HEK293 (cell line): Measurements from ENCODE around the gene SLC19A1.
A peak's percentile ranks its signal among the peaks of the same experiment; 100 is the strongest.

Experiments used
- CTCF ChIA-PET: fragments of 350-600 bp; formaldehyde crosslinking; extraction: SDS; loops from one replicate; lab custom pipeline; 2021; ENCODE audit warnings: antibody characterized with exemption; lab: Yijun Ruan, JAX
- POLR2A ChIA-PET: fragments of 300-600 bp; formaldehyde crosslinking; extraction: SDS; loops from one replicate; lab custom pipeline; 2020; ENCODE audit warnings: antibody characterized with exemption, inconsistent platforms; lab: Yijun Ruan, JAX
- H3K27ac ChIP-seq: fragments of 200-500 bp; sonication (Bioruptor generic); 2 replicates; pipeline ENCODE4 v1.5.1; 2014; ENCODE audit warnings: low read depth, low read length, control low read depth, inconsistent platforms; ENCODE audit errors: extremely low read depth
- H3K36me3 ChIP-seq, 2 experiments: fragments of 200-500 bp in 1 of 2; sonication (Bioruptor generic) in 1 of 2; 1 replicate in 1 of 2; 2 replicates in 1 of 2; pipeline ENCODE4 v1.5.1; 2014 to 2017; ENCODE audit warnings: inconsistent platforms in 2 of 2, low read length in 2 of 2; ENCODE audit not compliant: control insufficient read depth in 2 of 2, insufficient read depth in 1 of 2
- H3K4me1 ChIP-seq: fragments of 200-500 bp; sonication (Bioruptor generic); 2 replicates; pipeline ENCODE4 v1.5.1; 2014; ENCODE audit warnings: mild to moderate bottlenecking, low read length, inconsistent platforms; ENCODE audit not compliant: control insufficient read depth, insufficient read depth
- H3K4me3 ChIP-seq: 2 replicates; pipeline ENCODE4 v1.5.1; 2011; ENCODE audit warnings: low read depth, mild to moderate bottlenecking, control low read depth, low read length, moderate library complexity
- H3K9me3 ChIP-seq: fragments of 200-500 bp; sonication (Bioruptor generic); 2 replicates; pipeline ENCODE4 v1.5.1; 2014; ENCODE audit warnings: low read depth, low read length, inconsistent platforms; ENCODE audit not compliant: control insufficient read depth, insufficient read depth
- GLIS1 ChIP-seq: fragments of 450-650 bp; formaldehyde crosslinking; IDR thresholded peaks from 2 replicates; pipeline ENCODE4 v1.5.1; 2016; ENCODE audit warnings: missing biosample characterization, missing genetic modification characterization
- GLIS2 ChIP-seq: fragments of 450-650 bp; formaldehyde crosslinking; IDR thresholded peaks from 2 replicates; pipeline ENCODE4 v1.5.1; 2016; ENCODE audit warnings: missing biosample characterization, missing genetic modification characterization
- PRDM2 ChIP-seq: fragments of 450-650 bp; formaldehyde crosslinking; IDR thresholded peaks from 2 replicates; pipeline ENCODE4 v1.5.1; 2016; ENCODE audit warnings: missing biosample characterization, missing genetic modification characterization, borderline replicate concordance
- SP3 ChIP-seq: fragments of 450-650 bp; formaldehyde crosslinking; IDR thresholded peaks from 2 replicates; pipeline ENCODE4 v1.5.1; 2016; ENCODE audit warnings: missing biosample characterization, missing genetic modification characterization
- ZFP3 ChIP-seq: fragments of 450-650 bp; formaldehyde crosslinking; IDR thresholded peaks from 2 replicates; pipeline ENCODE4 v1.5.1; 2016; ENCODE audit warnings: low read depth, missing biosample characterization, missing genetic modification characterization
- ZIC2 ChIP-seq: fragments of 450-650 bp; formaldehyde crosslinking; IDR thresholded peaks from 2 replicates; pipeline ENCODE4 v1.5.1; 2016; ENCODE audit warnings: missing biosample characterization, missing genetic modification characterization
- ZNF560 ChIP-seq: fragments of 450-650 bp; formaldehyde crosslinking; IDR thresholded peaks from 2 replicates; pipeline ENCODE4 v1.5.1; 2017; ENCODE audit warnings: missing biosample characterization, missing genetic modification characterization, borderline replicate concordance
- ZNF792 ChIP-seq: fragments of 450-650 bp; formaldehyde crosslinking; IDR thresholded peaks from 2 replicates; pipeline ENCODE4 v1.5.1; 2016; ENCODE audit warnings: missing biosample characterization, missing genetic modification characterization
- TF ChIP-seq, protein P1 (sequence below): fragments of 450-650 bp; formaldehyde crosslinking; IDR thresholded peaks from 2 replicates; pipeline ENCODE4 v1.5.1; 2016; ENCODE audit warnings: missing biosample characterization, missing genetic modification characterization
- TF ChIP-seq, protein P2 (sequence below): fragments of 450-650 bp; formaldehyde crosslinking; IDR thresholded peaks from 2 replicates; pipeline ENCODE4 v1.5.1; 2016; ENCODE audit warnings: missing biosample characterization, missing genetic modification characterization

Gene SLC19A1

GRCh38 chr21:45576838-45577737, 34.8 kb upstream of the SLC19A1 start:
- Histone ChIP-seq H3K27ac (no peak overlapping the region), H3K9me3 (no peaks in the 10 kb centered on the region), H3K4me3 (no peak overlapping the region), H3K36me3 (no peaks in the 10 kb centered on the region), H3K4me1 (no peaks in the 10 kb centered on the region)
- POLR2A ChIA-PET: interaction anchor here (1.2 kb wide), 1 partner anchor 21 kb away, joined by 3 read pairs; no protein-coding TSS in a partner anchor
- CTCF ChIA-PET: no interaction called here
- TF ChIP-seq GLIS2: no peak
- TF ChIP-seq, protein P1, sequence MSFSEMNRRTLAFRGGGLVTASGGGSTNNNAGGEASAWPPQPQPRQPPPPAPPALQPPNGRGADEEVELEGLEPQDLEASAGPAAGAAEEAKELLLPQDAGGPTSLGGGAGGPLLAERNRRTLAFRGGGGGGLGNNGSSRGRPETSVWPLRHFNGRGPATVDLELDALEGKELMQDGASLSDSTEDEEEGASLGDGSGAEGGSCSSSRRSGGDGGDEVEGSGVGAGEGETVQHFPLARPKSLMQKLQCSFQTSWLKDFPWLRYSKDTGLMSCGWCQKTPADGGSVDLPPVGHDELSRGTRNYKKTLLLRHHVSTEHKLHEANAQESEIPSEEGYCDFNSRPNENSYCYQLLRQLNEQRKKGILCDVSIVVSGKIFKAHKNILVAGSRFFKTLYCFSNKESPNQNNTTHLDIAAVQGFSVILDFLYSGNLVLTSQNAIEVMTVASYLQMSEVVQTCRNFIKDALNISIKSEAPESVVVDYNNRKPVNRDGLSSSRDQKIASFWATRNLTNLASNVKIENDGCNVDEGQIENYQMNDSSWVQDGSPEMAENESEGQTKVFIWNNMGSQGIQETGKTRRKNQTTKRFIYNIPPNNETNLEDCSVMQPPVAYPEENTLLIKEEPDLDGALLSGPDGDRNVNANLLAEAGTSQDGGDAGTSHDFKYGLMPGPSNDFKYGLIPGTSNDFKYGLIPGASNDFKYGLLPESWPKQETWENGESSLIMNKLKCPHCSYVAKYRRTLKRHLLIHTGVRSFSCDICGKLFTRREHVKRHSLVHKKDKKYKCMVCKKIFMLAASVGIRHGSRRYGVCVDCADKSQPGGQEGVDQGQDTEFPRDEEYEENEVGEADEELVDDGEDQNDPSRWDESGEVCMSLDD (tag by site-specific recombination): no peak

DNA sequence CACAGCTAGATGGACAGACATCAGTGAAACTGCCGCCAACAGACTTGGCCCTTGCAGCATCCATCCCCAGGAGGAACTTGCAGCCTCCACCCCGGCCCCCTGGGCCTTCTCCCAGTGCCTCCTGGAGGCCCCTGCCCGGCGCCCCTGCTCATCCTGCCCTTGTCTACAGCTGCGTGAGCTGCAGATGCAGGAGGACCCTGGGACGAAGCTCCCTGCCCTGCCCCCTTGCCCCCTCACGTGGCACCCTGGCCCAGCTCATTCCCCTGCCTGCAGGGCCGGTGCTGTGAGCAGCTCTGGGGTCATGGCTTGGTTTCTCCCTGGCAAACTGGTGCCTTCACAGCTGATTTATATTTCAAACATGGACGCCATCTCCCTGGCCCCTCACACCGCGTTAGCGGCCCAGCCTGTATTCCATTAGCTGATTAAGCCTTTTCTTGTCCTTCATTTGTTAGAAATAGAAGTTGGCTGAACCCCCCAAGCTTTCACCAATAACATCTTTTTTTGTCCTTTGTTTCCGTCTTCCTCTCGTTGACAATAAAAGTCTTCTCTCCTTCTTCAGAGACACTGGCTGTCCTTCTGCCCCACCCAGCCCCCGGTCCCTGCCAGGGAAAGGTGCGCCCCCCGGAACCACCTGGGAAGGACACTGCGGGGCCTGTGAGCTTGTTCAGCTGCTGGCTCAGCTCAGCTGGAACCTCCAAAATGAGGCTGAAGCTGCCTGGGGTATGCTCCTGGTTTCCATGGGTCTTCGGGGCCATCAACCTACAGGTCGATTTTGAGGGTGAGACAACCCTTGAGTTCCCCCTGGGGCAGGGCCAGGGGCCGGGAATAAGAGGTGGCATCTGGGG, 34.0 kb upstream of the SLC19A1 start:
- H3K27ac ChIP-seq: no peak overlapping the region
- no peaks in the 10 kb centered on the region for H3K4me1 ChIP-seq
- ChIA-PET POLR2A (no interaction called here), CTCF (interaction anchor here (1.1 to 6.3 kb wide), 3 partner anchors 20 to 435 kb away, joined by 3 to 34 read pairs (median 9); no protein-coding TSS in a partner anchor)
- no peak overlapping the region for H3K4me3 ChIP-seq
- H3K9me3 ChIP-seq: no peaks in the 10 kb centered on the region
- no peaks in the 10 kb centered on the region for H3K36me3 ChIP-seq
- TF ChIP-seq SP3 (tag by site-specific recombination): no peak
- TF ChIP-seq, all 188 proteins: peak for 0

DNA sequence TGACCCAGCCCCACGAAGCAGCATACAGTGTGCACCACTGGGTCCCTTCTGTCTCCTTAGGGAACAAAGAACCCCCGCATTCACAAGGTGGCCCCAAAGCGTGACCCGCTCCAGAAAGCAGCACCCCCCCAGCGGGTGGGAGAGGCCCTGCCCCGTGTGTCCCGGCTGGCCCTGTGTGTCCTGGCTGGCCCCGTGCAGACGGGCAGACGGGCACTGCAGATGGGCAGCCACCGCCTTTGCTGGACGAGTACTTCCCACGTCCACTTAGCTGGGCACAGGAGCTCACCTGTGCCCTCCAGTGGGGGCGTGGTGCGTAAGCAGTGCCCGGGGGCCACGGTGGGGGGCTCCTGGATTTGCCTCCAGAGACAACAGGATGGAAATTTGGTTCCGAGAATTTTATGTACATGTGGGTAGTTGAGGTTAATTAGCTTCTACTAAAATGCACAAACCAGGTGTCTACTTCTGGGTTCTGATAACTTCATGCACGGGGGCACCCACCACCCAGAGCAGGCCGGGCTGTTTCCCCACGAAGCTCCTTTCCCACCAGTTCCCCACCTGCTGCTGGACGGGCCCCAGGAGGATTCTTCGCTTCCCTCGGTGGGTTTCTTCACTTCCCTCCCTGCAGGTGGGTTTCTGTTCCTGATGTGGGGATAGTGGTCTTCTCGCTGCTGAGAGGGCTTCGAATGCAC, 33.2 kb upstream of the SLC19A1 start:
- Histone ChIP-seq H3K4me3 (no peak overlapping the region), H3K4me1 (no peaks in the 10 kb centered on the region), H3K27ac (no peak overlapping the region), H3K9me3 (no peaks in the 10 kb centered on the region), H3K36me3 (no peaks in the 10 kb centered on the region)
- ChIA-PET POLR2A (no interaction called here), CTCF (interaction anchor here (0.9 to 6.3 kb wide), 4 partner anchors 19 to 434 kb away, joined by 3 to 34 read pairs (median 6); no protein-coding TSS in a partner anchor)
- TF ChIP-seq ZNF792 (tag by site-specific recombination): no peak
- TF ChIP-seq, protein P2, sequence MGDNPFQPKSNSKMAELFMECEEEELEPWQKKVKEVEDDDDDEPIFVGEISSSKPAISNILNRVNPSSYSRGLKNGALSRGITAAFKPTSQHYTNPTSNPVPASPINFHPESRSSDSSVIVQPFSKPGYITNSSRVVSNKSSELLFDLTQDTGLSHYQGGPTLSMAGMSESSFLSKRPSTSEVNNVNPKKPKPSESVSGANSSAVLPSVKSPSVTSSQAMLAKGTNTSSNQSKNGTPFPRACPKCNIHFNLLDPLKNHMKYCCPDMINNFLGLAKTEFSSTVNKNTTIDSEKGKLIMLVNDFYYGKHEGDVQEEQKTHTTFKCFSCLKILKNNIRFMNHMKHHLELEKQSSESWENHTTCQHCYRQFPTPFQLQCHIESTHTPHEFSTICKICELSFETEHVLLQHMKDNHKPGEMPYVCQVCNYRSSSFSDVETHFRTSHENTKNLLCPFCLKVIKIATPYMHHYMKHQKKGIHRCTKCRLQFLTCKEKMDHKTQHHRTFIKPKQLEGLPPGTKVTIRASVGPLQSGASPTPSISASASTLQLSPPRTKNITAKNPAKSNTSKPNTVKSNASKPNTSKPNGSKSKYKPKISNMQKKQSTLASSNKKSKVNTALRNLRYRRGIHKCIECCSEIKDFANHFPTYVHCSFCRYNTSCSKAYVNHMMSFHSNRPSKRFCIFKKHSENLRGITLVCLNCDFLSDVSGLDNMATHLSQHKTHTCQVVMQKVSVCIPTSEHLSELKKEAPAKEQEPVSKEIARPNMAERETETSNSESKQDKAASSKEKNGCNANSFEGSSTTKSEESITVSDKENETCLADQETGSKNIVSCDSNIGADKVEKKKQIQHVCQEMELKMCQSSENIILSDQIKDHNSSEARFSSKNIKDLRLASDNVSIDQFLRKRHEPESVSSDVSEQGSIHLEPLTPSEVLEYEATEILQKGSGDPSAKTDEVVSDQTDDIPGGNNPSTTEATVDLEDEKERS: no peak
- TF ChIP-seq ZNF560: no peak
- TF ChIP-seq ZFP3 (tag by site-specific recombination): no peak

DNA sequence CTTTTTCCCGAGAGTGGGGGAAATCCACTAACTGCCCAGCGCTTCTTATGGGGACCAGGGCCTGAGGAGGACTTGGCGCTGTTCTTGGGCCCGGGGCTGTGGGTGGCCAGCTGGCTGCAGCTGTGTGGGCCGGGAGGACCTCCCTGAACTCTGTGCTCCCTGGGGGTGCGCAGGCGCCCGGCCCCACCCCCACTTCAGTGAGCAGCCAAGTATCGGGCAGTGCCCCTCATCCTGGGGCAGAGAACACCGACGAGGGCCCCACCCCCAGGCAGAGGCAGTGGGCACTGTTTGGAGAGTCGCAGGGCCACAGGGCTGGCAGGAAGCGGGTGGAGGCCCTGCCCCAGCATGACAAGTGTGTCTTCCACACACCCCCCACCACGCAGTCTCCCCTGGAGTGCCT, 32.5 kb upstream of the SLC19A1 start:
- Histone ChIP-seq H3K27ac (no peak overlapping the region), H3K4me3 (no peak overlapping the region), H3K36me3 (no peaks in the 10 kb centered on the region), H3K4me1 (no peaks in the 10 kb centered on the region), H3K9me3 (no peaks in the 10 kb centered on the region)
- ChIA-PET POLR2A (no interaction called here), CTCF (interaction anchor here (0.9 to 6.3 kb wide), 2 partner anchors 19 to 268 kb away, joined by 3 to 34 read pairs; no protein-coding TSS in a partner anchor)
- 0 out of 2 replicates have a peak, but pooled peaks have one; percentile 13 for TF ChIP-seq GLIS2
- peak; percentile 68 for TF ChIP-seq GLIS1 (tag by site-specific recombination)
- no peak for TF ChIP-seq PRDM2 (tag by site-specific recombination)
- TF ChIP-seq ZIC2 (tag by site-specific recombination): 0 out of 2 replicates have a peak, but pooled peaks have one; percentile 11
